ENCODE measurements around the gene ARID4B.

DNA sequence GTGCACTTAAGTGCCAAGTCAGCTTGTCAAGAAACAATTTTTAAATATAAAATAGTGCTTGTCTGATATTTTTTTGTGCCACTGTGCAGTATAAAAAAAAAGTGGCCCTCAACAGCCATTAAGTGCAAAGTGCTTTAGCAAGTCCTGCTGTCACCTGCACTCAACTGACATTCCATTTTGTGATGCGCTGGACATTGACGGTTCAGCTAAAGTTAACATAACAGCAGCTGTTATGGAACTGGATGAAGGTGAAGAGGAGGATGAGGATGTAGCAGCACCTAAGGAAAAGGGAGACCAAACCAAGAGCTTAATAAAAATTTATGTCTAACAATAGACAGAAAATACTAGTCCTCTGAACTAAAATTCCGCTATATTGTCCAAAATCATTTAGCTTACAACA, 159.6 kb downstream of the ARID4B start:
- TF ChIP-seq, protein P1, sequence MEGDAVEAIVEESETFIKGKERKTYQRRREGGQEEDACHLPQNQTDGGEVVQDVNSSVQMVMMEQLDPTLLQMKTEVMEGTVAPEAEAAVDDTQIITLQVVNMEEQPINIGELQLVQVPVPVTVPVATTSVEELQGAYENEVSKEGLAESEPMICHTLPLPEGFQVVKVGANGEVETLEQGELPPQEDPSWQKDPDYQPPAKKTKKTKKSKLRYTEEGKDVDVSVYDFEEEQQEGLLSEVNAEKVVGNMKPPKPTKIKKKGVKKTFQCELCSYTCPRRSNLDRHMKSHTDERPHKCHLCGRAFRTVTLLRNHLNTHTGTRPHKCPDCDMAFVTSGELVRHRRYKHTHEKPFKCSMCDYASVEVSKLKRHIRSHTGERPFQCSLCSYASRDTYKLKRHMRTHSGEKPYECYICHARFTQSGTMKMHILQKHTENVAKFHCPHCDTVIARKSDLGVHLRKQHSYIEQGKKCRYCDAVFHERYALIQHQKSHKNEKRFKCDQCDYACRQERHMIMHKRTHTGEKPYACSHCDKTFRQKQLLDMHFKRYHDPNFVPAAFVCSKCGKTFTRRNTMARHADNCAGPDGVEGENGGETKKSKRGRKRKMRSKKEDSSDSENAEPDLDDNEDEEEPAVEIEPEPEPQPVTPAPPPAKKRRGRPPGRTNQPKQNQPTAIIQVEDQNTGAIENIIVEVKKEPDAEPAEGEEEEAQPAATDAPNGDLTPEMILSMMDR (conservative IDR thresholded peaks at IDR 0.05 in 1 of 2, IDR thresholded peaks at IDR 0.05 in 1 of 2; ENCODE audit: extremely low read depth in 1 of 2, insufficient read depth in 1 of 2, low read depth in 1 of 2, low read length in 2 of 2), result no peak
- TF ChIP-seq EZH2 (IDR thresholded peaks at IDR 0.05; ENCODE audit: borderline replicate concordance, low read length), result no peak

Measured in mammary epithelial cell (primary cell).